Fibroblast of mammary gland (primary cell): Measurements from ENCODE around the gene DNAJC22.
"Not testable (repeated sequence)": the region's sequence is repeated elsewhere in the genome, so short reads cannot be mapped to it uniquely, and the experiment has no call there.

Experiments
- DNase-seq: peaks from one replicate; pipeline ENCODE4 v3.0.0-alpha.2; 2010; ENCODE audit warnings: low read depth
- H3K4me3 ChIP-seq: 2 replicates; pipeline ENCODE4 v1.5.1; 2011; ENCODE audit warnings: low read depth, mild to moderate bottlenecking, low read length, moderate library complexity; ENCODE audit not compliant: control insufficient read depth
- TF ChIP-seq, protein P1 (sequence below): conservative IDR thresholded peaks from 2 replicates; pipeline ENCODE4 v1.5.1; 2011; ENCODE audit warnings: low read depth, low read length, inconsistent platforms; ENCODE audit not compliant: control insufficient read depth, insufficient read depth

The DNAJC22 gene

DNA sequence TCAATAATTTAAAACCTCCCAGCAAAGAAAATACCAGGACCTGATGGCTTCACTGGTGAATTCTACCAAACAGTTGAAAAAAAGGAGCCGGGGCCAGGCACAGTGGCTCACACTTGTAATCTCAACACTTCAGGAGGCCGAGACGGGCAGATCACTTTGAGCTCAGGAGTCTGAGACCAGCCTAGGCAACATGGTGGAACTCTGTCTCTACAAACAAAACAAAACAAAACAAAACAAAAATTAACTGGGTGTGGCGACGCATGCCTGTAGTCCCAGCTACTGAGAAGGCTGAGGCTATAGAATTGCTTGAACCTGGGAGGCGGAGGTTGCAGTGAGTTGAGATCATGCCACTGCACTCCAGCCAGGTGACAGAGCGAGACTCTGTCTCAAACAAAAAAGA, 37.3 kb upstream of the DNAJC22 start:
- no peak overlapping the region for H3K4me3 ChIP-seq
- TF ChIP-seq, protein P1, sequence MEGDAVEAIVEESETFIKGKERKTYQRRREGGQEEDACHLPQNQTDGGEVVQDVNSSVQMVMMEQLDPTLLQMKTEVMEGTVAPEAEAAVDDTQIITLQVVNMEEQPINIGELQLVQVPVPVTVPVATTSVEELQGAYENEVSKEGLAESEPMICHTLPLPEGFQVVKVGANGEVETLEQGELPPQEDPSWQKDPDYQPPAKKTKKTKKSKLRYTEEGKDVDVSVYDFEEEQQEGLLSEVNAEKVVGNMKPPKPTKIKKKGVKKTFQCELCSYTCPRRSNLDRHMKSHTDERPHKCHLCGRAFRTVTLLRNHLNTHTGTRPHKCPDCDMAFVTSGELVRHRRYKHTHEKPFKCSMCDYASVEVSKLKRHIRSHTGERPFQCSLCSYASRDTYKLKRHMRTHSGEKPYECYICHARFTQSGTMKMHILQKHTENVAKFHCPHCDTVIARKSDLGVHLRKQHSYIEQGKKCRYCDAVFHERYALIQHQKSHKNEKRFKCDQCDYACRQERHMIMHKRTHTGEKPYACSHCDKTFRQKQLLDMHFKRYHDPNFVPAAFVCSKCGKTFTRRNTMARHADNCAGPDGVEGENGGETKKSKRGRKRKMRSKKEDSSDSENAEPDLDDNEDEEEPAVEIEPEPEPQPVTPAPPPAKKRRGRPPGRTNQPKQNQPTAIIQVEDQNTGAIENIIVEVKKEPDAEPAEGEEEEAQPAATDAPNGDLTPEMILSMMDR = no peak
- DNase-seq = no peak

DNA sequence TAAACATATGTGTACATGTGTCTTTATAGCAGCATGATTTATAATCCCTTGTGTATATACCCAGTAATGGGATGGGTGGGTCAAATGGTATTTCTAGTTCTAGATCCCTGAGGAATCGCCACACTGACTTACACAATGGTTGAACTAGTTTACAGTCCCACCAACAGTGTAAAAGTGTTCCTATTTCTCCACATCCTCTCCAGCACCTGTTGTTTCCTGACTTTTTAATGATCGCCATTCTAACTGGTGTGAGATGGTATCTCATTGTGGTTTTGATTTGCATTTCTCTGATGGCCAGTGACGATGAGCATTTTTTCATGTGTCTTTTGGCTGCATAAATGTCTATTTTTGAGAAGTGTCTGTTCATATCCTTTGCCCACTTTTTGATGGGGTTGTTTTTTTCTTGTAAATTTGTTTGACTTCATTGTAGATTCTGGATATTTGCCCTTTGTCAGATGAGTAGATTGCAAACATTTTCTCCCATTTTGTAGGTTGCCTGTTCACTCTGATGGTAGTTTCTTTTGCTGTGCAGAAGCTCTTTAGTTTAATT, 36.2 kb upstream of the DNAJC22 start:
- H3K4me3 ChIP-seq, DNase-seq: not testable (repeated sequence)

DNA sequence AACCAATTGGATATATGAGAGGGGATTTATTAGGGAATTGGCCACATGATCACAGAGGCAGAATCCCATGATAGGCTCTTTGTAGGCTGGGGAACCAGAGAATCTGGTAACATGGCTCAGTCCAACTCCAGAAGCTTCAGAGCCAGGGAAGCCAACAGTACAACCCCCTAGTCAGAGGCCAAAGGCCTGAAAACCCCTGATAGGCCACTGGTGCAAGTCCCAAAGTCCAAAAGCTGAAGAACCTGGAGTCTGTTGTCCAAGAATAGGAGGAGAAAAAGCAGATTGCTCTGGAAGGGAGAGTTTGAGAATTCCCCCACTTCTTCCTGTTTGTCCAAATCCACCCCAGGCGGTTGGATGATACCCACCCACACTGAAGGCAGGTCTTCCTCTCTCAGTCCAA, 31.9 kb upstream of the DNAJC22 start:
- no peak for DNase-seq
- no peak overlapping the region for H3K4me3 ChIP-seq
- TF ChIP-seq, protein P1 = no peak

- not testable (repeated sequence) for DNase-seq, H3K4me3 ChIP-seq
Observed at GRCh38 chr12:49317118-49317517, 29.6 kb upstream of the DNAJC22 start.

GRCh38 chr12:49320411-49321103, 26.1 kb upstream of the DNAJC22 start:
- H3K4me3 ChIP-seq, DNase-seq: not testable (repeated sequence)

GRCh38 chr12:49322367-49322707, 24.4 kb upstream of the DNAJC22 start:
- no peak for DNase-seq
- H3K4me3 ChIP-seq = peak overlapping the region; percentile 94
- TF ChIP-seq, protein P1 = no peak

- TF ChIP-seq, protein P1 = no peak
- DNase-seq = peak; percentile 98
- H3K4me3 ChIP-seq = peak within 1 kb of the TSS; percentile 94
Observed at GRCh38 chr12:49322708-49323523, 23.8 kb upstream of the DNAJC22 start, which contains the start of gene TROAP. TSS of gene TROAP (plus strand) at chr12:49323255. CDS start at chr12:49323609, 354 bp downstream.

DNA sequence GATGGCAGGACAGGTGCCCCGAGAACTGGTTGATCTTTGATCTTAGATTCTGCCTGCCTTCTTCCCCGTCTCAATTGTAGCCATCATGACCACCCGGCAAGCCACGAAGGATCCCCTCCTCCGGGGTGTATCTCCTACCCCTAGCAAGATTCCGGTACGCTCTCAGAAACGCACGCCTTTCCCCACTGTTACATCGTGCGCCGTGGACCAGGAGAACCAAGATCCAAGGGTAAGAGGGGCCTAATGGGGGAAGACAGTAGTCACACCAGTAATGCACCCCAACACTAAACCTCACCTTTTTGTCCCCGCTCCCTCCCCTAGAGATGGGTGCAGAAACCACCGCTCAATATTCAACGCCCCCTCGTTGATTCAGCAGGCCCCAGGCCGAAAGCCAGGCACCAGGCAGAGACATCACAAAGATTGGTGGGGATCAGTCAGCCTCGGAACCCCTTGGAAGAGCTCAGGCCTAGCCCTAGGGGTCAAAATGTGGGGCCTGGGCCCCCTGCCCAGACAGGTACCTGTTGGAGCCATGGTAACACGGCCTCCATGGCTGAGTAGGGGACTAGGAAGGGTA, 23.1 kb upstream of the DNAJC22 start:
- no peak for DNase-seq
- peak overlapping the region; percentile 94 for H3K4me3 ChIP-seq
- TF ChIP-seq, protein P1 = no peak
